GM13976 (cell line): Measurements from ENCODE around the gene SPTBN5.
A peak's percentile ranks its signal among the peaks of the same experiment; 100 is the strongest.

Source experiments
- DNase-seq: peaks from one replicate; pipeline ENCODE4 v3.0.0; 2012; ENCODE audit warnings: low spot score
- CTCF ChIP-seq: IDR thresholded peaks from 2 replicates; pipeline ENCODE4 v1.5.1; 2012; ENCODE audit warnings: borderline replicate concordance, mild to moderate bottlenecking; ENCODE audit not compliant: insufficient read depth; ENCODE audit errors: extremely low read depth, missing control alignments, control extremely low read depth
- in situ Hi-C: fragments of 300-500 bp; cut with MboI; formaldehyde crosslinking; loops from one replicate; pipeline ENCODE4 v1.12.0; 2022; ENCODE audit warnings: low sequenced_read_pairs, mixed read lengths, inconsistent platforms; ENCODE audit not compliant: unreplicated experiment

SPTBN5 gene

GRCh38 chr15:41936649-41937567 is 43.1 kb upstream of the SPTBN5 start:
- peak; percentile 61 for DNase-seq
- peak; percentile 24 for TF ChIP-seq CTCF
- in situ Hi-C loops, result no loop called here

GRCh38 chr15:41936155-41936554 is 42.3 kb upstream of the SPTBN5 start:
- TF ChIP-seq CTCF, result no peak
- in situ Hi-C loops, result no loop called here
- DNase-seq, result no peak

- no peak for TF ChIP-seq CTCF
- no peak for DNase-seq
- in situ Hi-C loops, result no loop called here
Observed at GRCh38 chr15:41935566-41936020, 41.7 kb upstream of the SPTBN5 start.

GRCh38 chr15:41934843-41935242 is 41.0 kb upstream of the SPTBN5 start:
- no peak for TF ChIP-seq CTCF
- in situ Hi-C loops, result no loop called here
- peak; percentile 64 for DNase-seq

GRCh38 chr15:41933771-41934170 is 39.9 kb upstream of the SPTBN5 start:
- TF ChIP-seq CTCF, result no peak
- in situ Hi-C loops, result no loop called here
- no peak for DNase-seq

GRCh38 chr15:41933326-41933725 is 39.5 kb upstream of the SPTBN5 start:
- in situ Hi-C loops, result no loop called here
- TF ChIP-seq CTCF, result no peak
- no peak for DNase-seq
